NCI-H460 (cell line): ENCODE measurements around the gene TEX52. TPM values are rescaled to one million over a fixed set of nuclear protein-coding genes. Genes with fewer than 3 reads are reported as not detected.
"Not testable (repeated sequence)": the region's sequence is repeated elsewhere in the genome, so short reads cannot be mapped to it uniquely, and the experiment has no call there.

Experiments used
- DNase-seq: peaks from one replicate; pipeline ENCODE4 v3.0.0-alpha.2; 2016; ENCODE audit warnings: low read depth; ENCODE audit errors: extremely low read depth
- total RNA-seq: library from RNA; depleted of rRNA; stranded (reverse); fragments of >200 nt; shearing (Covaris generic); gene quantifications from 2 replicates; pipeline ENCODE4 v1.2.3, GENCODE V29; 2014

Gene TEX52
- total RNA-seq, 1 experiment from 2014 or later = not detected

GRCh38 chr12:2868986-2869632 lies 12.3 kb upstream of the TEX52 start:
- DNase-seq = not testable (repeated sequence)

GRCh38 chr12:2864198-2864597 lies 7.4 kb upstream of the TEX52 start:
- no peak for DNase-seq

GRCh38 chr12:2863402-2863801 lies 6.6 kb upstream of the TEX52 start:
- not testable (repeated sequence) for DNase-seq

- DNase-seq = no peak
These were observed 6.0 kb upstream of the TEX52 start for GRCh38 chr12:2862876-2863275.

GRCh38 chr12:2860170-2860569 lies 3.3 kb upstream of the TEX52 start:
- DNase-seq = no peak

GRCh38 chr12:2858944-2859421 lies 2.1 kb upstream of the TEX52 start:
- DNase-seq = no peak

- DNase-seq = no peak
These were observed 1.5 kb upstream of the TEX52 start for GRCh38 chr12:2858334-2858733.

- no peak for DNase-seq
These were observed 737 bp upstream of the TEX52 start for GRCh38 chr12:2857576-2857975.

- DNase-seq = no peak
These were observed 788 bp downstream of the TEX52 start for GRCh38 chr12:2856051-2856450.

- no peak for DNase-seq
These were observed 1.3 kb downstream of the TEX52 start for GRCh38 chr12:2855546-2855945.

- DNase-seq = no peak
These were observed 2.0 kb downstream of the TEX52 start for GRCh38 chr12:2854669-2855453.

GRCh38 chr12:2853626-2854025 lies 3.2 kb downstream of the TEX52 start:
- peak; percentile 56 for DNase-seq

GRCh38 chr12:2851931-2852330 lies 4.9 kb downstream of the TEX52 start:
- DNase-seq = no peak

GRCh38 chr12:2845280-2845679 lies 11.6 kb downstream of the TEX52 start:
- DNase-seq = peak; percentile 7

- DNase-seq = no peak
These were observed 12.1 kb downstream of the TEX52 start for GRCh38 chr12:2844786-2845185.

- DNase-seq = no peak
These were observed 13.9 kb downstream of the TEX52 start for GRCh38 chr12:2842948-2843347.

GRCh38 chr12:2841056-2841650 lies 15.7 kb downstream of the TEX52 start:
- no peak for DNase-seq

- no peak for DNase-seq
These were observed 20.3 kb downstream of the TEX52 start for GRCh38 chr12:2836574-2836973.

- no peak for DNase-seq
These were observed 21.0 kb downstream of the TEX52 start for GRCh38 chr12:2835691-2836403.

GRCh38 chr12:2834581-2835491 lies 22.0 kb downstream of the TEX52 start, which contains the start of gene NRIP2:
Gene NRIP2 (minus strand): TSS chr12:2835035. CDS start chr12:2834983, 52 bp downstream.
- no peak for DNase-seq
